ELF-1 (cell line): ENCODE measurements around the gene RETN.

Source experiments
- DNase-seq: peaks from one replicate; pipeline ENCODE4 v3.0.0-alpha.2; 2016; ENCODE audit warnings: low read depth, low spot score

RETN gene, protein sequence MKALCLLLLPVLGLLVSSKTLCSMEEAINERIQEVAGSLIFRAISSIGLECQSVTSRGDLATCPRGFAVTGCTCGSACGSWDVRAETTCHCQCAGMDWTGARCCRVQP

DNA sequence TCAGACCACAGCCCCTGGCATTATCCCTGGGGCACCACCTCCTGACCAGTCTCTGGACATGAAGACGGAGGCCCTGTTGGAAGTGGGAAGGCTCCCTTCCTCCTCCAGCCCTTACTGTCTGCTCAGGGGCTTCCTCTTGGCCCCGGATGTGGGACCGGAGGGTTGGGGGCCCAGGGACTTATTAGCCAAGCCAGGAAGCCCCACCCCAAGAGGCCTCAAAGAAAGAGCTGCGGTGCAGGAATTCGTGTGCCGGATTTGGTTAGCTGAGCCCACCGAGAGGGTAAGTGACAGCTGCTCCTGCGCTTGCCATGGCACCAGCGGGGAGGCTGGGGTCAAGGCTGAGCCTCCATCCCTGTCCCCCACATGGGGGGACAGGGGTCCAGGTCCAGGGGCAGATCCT lies at the start of gene RETN:
Gene RETN, plus strand, starts transcription at position 208 of the 400 bp plus-strand sequence. CDS start 278 bp downstream, outside the sequence.
- no peak for DNase-seq

DNA sequence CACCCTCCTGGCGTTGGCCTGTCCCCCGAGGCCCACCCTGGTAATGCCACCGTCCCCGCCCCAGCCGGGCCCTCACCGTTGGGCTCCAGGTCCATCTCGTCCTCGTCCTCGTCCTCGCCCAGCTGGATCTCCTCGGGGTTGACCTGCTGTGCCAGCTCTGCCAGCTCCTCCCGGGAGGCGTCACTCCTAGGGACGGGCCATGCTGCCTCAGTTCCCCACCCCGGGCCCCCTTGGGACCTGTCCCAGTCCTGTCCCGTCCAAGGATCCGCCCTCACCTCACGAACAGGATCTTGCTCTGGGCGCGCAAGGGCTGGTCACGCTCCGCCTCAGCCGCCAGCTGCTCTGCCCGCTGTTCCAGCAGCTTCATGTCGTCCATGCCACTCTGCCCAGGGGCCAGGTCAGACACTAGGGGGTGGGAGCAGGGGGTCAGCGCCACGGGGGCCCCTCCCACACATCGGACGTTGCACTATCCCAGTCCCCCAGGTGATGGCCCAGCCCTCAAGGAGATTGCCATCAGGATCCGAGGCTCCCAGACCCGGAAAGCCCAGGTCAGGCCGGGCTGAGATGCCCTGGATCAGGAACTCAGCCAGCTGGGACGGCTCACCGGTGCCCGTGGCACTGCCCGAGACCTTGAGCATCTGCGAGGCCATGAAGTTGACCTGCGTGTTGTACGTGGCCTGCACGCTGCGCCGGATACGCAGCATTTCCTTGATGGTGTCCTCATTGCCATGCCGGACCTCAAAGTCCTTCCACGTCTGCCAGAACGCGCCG lies 49.0 kb upstream of the RETN start:
- DNase-seq: no peak

DNA sequence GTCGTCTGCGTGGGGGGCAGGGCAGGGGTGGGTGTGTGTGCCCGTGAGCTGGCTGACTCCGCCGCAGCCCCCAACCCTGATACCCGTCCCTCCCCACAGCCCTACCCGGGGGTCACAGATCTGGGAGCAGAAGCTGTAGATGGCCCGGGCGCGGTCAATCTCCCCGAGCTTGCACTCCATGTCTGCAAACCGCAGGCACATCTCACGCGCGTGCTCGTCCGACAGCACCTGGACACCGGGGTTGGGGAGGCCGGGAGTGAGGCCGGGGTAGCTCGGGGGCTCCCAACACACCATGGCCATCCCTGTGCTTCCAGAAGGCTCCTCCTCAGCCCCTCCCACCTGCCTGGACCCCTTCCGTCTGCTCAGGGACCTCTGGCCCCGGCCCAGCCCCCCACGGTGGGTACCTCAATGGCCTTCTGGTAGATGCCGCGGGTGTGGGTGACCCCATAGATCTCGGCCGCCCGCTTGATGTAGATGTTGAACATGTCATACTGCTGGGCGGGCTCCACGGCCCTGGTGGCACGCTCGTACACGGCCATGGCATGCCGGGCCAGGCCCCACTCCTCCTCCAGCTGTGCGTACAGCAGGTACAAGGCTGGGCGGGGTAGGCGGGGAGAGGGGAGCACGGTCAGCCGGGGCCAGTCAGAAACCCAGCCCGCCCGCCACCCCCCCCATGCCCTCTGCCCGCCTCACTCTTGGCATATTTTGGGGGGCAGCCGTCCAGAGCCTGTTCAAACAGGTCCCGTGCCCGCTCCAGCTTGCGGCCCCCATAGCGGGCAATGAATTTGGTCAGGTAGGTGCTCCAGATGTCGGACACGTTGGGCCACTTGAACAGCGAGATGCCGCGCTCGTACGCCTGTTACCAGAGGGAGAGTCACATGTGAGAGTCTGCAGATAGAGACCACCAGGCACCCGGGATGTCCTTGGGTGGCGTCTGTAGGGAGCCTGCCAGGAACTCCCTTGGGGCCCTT lies 48.1 kb upstream of the RETN start:
- DNase-seq: no peak

DNA sequence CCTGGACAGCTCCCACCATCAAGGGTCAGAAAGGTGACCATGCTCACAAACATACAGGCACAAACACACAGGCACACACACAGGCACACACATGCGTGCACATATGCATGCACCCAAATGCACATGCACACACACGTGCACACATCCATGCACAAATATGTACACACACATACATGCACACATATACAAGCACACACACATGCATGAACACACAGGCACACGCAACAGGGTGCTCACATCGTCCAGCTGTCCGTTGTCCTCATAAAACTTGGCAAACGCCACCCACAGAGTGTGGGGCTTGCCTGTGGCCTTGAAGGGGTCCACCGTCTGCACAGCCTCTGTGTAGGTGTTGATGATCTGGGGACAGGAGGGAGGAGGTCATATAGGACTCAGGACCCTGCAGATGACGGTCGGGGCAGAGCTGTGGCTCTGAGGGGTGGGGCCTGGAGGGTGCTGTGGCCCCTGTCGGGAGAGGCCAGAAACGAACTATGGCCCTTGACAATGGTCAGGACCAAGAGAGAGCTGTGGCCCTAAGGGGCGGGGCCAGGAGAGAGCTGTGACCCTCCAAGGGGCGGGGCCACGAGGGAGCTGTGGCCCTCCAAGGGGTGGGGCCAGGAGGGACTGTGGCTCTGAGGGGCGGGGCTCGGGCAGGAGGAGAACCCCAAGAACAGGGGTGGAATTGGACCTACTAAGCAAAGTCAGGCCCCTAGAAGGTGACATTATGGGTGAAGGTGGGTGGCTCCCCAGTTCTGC lies 45.7 kb upstream of the RETN start:
- DNase-seq: no peak

DNA sequence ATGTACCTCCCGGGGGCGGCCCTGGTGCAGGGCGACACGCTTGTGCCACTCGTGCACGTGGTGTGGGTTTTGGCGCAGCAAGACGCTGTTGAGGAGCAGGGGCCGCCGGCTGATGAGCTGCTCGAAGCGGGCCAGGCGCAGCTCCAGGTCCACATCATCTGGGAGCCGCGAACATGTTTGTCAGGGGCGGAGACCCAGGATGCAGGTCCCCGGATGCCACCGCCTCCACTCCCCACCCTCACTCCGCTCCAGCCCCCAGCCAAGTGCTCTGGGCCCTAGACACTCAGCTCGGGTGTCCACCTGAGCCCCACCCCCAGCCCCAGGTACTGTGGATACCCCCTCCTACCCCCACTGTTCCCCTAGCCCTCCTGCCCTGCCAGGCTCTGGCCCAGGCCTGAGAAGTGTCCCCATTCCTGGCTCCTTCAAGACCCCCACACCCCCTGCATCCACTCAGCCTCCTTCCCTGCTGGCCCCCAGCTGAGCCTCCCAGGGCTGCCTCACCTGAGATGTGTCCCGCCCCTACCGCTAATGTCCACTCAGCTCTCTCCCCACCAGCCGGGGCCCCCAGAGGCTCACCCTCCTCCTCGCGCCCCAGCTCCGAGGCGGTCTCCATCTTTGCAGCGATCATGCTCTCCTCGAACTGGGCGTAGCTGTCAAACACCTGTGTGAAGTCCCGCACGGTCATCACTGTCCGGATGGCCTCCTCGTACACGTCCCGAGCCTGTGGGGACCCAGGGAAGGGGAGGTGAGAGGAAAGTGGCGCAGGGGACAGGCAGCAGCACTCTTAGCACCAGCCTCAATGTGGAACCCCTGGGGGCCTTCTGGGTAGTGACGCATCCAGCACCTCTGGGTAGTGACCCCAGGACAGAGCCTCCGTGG lies 44.9 kb upstream of the RETN start:
- DNase-seq: no peak

DNA sequence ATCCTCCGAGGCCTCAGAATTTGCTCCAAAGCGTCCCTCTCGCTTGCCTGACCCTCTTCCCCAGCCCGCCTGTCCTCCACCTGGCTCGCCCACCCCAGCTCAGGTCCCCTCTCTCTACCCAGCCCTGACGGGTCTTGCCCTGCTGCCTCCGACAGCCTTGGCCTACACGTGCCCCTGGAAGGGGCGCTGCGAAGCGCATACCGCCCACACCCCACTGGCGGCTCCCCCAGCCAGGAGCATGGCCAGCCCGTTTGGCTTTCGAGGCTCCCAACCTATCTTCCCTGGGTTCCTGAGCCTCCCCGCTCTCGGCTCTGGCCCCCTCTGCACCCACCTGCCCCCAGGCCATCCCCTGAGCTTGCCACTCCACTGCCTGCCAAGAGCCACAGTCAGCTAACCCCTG lies 44.0 kb upstream of the RETN start:
- no peak for DNase-seq

DNA sequence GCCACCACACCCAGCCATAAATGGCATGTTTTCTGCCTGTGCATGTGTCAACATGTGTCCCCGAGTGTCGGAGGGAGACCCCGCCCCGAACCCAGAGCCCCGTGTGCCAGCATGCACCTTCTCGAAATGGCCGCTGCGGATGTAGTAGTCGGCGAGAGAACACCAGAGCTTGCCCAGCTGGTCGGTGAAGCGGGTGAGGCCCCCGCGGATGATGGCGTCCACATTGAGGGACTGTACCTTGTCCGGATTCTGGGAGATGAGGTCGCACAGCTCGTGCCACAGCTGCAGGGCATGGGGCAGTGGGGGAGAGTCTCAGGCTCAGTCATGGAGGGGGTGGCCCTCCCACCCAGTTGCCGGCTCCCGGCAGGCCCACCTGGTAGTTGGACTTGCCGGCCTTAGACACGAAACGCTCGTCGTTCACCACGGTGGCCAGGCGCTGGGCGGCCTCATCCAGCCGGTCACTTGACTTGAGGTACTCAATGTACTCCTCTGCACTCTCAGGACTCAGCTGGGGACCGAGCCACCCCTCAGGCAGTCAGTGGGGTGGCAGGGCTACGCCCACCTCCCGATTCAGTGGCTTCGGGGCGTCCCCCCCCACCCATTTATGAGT lies 43.0 kb upstream of the RETN start:
- DNase-seq: no peak

DNA sequence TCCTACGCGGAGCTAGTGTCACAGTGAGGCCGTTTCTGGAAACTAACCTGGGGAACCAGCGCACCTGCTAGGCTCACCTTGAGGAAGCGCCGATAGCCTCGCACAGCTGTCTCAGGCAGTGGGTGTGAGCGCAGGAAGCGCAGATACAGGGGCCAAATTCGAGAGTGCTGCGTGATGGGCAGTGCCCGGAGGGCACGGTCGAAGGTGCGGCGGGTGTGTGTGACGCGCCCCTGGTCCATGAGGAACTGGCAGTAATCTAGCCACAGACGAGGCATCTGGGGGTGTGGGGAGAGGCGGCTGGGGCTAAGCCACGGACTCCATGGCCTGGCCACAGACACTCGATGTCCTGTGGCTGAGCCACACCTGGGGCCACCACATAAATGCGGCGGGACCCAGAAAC lies 41.7 kb upstream of the RETN start:
- no peak for DNase-seq

DNA sequence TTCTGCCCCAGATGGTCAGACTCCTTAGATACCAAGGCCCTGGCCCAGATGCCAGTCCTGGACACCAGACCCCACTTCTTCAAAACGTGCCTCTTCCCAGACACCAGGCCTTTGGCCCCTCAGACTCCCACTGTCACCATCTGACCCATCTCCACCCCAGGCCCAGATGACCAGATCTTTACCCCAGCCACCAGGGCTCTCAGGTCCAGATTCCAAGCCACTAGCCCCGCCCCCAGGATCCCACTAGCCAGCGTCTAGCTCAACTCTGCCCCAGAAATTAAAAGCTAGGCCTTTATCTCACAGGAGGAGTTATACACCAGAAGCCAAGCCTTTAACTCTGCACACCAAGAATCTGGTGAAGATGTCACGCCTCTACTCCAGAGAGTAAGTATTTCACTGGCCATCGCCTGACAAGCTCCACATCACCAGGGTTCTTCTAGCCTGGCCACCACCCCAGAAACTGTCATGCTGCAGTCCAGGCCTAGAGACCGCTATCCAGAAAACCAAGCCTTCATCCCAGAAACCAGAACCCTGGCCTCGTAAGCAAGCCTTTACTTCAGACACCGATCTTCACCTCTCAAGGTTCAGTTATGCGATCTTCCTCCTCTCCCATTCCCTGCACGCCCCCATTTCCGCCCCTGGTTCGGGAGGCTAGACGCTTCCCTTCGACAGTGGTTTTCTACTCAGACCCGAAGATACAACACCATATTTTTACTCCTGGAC lies 40.1 kb upstream of the RETN start:
- no peak for DNase-seq

DNA sequence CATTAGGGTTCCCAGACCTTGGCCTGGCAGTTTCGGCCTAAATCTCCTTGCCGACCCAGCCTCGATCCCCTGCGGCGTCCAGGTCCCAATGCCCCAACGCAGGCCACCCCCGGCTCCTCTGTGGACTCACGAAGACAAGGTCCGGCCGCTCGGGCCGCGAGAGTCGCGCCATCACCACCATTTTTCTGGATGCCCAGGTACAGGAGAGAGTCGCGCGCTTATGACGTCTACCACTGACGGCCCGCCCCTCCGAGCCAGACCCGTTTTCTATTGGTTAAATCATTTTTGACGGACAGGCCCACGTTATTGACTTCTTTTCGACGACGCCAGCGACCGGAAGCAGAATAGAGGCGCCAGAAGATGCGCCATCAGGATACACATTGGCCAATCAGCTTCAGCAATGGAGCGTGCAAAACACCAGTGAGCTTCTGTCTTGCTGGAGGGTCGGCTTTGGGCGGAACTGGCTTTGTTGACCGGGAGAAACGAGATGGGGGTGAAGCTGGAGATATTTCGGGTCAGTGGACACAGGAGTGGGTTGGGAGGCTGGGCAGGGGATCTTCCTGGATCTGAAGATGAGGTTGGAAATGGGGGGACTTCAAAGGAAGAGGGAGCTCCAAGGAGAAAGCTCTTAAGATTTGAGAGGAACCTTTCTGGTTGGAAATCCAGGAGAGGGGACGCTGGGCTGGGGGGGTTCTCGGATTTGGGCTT lies 39.3 kb upstream of the RETN start, which contains the start of the genes PET100 and XAB2:
Gene PET100, plus strand, starts transcription at position 447 of the 708 bp plus-strand sequence. Its CDS starts 41 bp downstream, at position 488.
Gene XAB2, minus strand, starts transcription at position 199 of the 708 bp plus-strand sequence. Its CDS starts 18 bp downstream, at position 181.
- peak; percentile 99 for DNase-seq

DNA sequence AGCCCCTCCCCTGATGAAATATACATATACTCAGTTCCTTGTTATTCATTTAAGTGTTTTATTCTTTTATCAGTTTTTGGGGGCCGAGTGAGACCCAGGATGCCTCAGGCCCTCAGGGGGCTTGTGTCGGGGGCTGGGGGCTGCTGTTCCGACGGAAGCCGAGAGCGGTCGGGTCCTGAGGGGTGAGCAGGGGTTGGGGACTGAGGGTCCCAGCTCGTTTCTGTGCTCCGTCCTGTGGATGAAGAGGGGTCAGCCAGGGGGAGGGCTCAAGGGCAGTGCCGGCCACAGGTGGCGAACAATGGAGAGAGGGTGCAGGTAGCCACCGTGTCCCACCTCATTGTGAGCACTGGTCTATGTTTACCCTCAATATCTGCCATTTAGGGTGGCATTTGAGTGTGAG lies 37.3 kb upstream of the RETN start:
- DNase-seq: no peak

DNA sequence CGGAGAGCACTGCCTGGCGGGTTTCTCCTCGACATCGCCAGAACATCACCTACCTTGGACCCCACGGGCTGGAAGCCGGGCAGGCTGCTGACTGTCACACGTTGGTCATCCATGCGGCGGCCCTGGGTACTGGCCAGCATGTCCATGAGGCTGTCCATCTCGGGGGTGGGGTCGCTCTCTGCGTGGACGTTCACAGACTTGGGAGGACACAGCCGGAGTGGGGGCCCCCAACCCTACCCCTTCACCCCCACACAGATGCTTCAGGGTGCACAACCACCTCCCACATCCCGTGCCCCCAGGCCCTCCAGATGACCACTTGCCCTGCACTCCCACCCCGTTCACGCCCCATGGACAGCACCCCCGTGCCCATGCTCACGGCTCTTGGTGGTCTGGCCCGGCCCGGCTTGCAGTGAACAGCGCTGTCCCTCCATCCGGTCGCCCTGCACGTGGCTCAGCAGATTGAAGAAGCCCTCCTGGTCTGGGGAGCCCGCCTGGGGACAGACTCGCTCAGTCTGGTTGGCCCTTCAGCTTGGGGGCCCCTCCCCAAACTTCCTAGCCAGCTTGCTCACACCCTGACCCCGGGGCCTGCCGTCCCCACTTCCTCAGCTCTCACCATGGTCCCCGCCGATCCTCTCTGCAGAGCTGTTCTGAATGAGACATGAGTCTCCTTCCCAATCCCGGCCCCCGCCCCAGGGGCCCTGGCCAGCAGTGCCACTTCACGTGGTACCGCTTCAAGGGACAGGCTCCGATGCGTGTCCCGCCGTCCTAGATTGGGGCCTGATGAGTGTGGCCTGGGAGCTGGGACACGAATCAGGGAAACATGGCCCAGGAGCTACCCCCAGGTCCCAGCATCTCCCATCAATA lies 36.3 kb upstream of the RETN start:
- no peak for DNase-seq

DNA sequence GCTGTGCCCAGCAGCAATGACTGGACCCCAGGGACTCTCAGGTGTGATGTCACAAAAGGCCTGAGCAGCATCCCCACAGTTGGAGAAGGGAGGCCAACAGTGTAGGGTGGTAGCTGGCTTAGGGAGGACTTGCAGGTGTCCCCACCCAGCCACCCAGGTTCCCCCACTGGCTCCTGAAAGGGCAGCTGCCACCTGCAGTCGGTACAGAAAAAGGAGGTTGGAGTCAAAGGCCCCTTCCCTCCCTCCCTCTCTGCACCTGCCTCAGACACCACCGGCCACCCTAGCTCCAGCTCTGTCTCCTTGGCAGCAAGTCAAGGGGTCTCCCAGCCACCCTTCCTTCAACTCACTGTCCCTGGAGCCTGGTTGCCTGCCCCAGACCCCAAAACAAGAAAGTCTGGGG lies 35.2 kb upstream of the RETN start, which contains the start of gene PCP2:
Gene PCP2, minus strand, starts transcription at position 22 of the 400 bp plus-strand sequence. CDS start 262 bp downstream, outside the sequence.
- DNase-seq: no peak

DNA sequence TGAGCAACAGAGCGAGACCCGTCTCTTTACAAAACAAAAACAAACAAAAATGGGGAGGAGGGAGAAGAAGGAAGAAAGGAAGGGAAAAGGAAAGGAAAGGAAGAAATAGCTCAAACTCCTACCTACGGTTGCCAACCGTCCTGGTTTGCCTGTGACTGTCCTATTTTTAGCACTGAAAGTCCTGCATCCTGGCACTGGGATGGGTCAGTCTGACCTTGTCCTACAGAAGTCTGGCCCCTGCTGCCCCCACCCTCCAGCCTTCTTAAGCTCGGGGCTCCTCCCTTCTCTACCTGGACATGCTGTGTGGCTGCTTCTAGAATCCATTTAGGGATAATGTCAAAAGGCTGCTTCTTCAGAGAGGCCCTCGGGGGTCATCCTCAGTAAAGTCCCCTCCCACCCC lies 33.2 kb upstream of the RETN start:
- no peak for DNase-seq

DNA sequence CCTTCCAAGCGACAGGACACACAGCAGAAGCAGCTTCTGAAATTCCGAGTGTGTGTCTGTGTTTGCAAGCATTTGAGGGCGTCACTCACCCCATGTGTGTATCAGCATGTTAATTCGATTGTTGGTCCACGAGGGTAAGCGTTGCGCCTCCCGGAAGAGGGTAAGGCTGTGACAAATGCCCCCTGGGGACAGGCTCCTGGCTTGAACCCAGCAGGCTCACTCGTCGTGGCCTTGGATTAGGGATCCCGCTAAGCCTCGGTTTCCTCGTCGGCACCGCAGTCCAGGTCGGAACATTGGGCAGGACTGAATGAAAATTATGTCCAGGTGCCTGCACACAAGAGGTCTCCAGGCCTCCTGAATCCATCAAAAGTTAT lies 32.5 kb upstream of the RETN start:
- DNase-seq: no peak

DNA sequence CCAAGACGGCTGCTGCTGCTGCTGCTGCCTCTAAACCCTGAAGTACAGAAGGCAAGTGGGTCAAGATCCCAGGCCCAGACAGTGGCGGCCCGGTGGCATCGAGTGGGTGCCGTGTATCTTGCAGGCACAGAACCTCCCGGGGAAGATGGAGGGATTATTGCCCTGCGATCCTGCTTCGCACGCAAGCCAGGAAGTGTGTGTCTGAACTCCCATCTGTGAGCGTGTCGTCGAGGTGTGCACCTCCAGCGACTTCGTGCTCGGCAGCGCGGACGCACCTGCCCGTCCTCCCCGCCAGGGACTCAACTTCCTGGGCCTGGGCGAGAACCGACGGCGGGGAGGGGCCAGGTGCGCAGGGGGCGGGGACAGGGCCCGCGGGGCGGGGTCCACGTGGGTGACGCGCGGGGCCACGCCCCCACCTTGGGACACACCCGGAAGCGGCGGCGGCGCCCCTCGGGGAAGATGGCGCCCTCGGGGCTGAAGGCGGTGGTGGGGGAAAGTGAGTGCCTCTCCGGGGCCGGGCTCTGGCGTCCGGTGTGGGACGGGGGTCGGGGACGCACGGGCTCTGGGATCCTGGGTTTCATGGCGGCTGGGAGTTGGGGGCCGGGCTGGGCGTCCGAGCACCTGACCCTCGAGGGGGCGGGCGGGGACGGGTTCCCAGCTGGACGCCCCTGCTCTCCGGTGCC lies 32.0 kb upstream of the RETN start, which contains the start of gene STXBP2:
Gene STXBP2, plus strand, starts transcription at position 420 of the 683 bp plus-strand sequence. Its CDS starts 40 bp downstream, at position 460.
- DNase-seq: peak; percentile 56
